Loucy (cell line): ENCODE results near the gene PANK2.

ENCODE experiments used
- CTCF ChIP-seq: fragments of 200-600 bp; sonication (generic); conservative IDR thresholded peaks from 2 replicates; pipeline ENCODE4 v1.5.1; 2014; ENCODE audit warnings: mild to moderate bottlenecking, antibody characterized with exemption, low read length
- EZH2phosphoT487 ChIP-seq: fragments of 200-600 bp; IDR thresholded peaks from 2 replicates; pipeline ENCODE4 v1.6.1; 2018; ENCODE audit warnings: antibody characterized with exemption, mild to moderate bottlenecking, moderate library complexity, borderline replicate concordance

GRCh38 chr20:3861191-3861590 is 28.0 kb upstream of the PANK2 start:
- no peak for TF ChIP-seq CTCF
- no peak for TF ChIP-seq EZH2phosphoT487
